ENCODE data around the gene PKIB. TPM values are rescaled to one million over a fixed set of nuclear protein-coding genes. Genes with fewer than 3 reads are reported as not detected.

The PKIB gene
- total and polyA plus RNA-seq, 2 of the 4 experiments (the other 2 are of a cell fraction) = 6.3 to 13.1 TPM

GRCh38 chr6:122726649-122727048 lies 116.4 kb downstream of the PKIB start:
- peak; percentile 53 for ATAC-seq (ENCODE audit: low read depth)
- Histone ChIP-seq H2AFZ (replicated peaks; ENCODE audit: low read length, poor library complexity) (peak overlapping the region; percentile 73), H4K91ac (ENCODE audit: insufficient read depth, low read depth, low read length) (no peak overlapping the region), H3K9me3 (ENCODE audit: control insufficient read depth, insufficient read depth, low read length) (no peaks in the 10 kb centered on the region), H4K8ac (ENCODE audit: low read depth in 2 of 2, low read length in 2 of 2) (no peak overlapping the region), H2BK120ac (ENCODE audit: low read depth, low read length) (no peak overlapping the region), H3K4me1 (ENCODE audit: control insufficient read depth, insufficient read depth, low read length) (no peaks in the 10 kb centered on the region), H2AK5ac (ENCODE audit: low read depth, low read length) (no peak overlapping the region), H2BK5ac (ENCODE audit: low read depth, low read length, poor library complexity, severe bottlenecking) (no peak overlapping the region), H4K20me1 (ENCODE audit: insufficient read depth, low read length) (no peaks in the 10 kb centered on the region), H2BK20ac (ENCODE audit: low read depth, low read length) (no peak overlapping the region), H3K79me1 (ENCODE audit: low read depth in 1 of 2, low read length in 2 of 2) (no peaks in the 10 kb centered on the region), H3K18ac (ENCODE audit: low read depth, low read length) (no peak overlapping the region), H4K5ac (ENCODE audit: low read depth, low read length) (no peak overlapping the region), H3K4me3 (ENCODE audit: insufficient read depth, low read depth, low read length) (no peak overlapping the region), H3K9ac (ENCODE audit: low read depth, low read length) (no peak overlapping the region), H2AK9ac (replicated peaks; ENCODE audit: low read depth, low read length, poor library complexity) (no peak overlapping the region), H3K36me3 (ENCODE audit: control insufficient read depth, insufficient read depth, low read length) (no peaks in the 10 kb centered on the region), H3K9me1 (ENCODE audit: insufficient read depth, low read length) (no peaks in the 10 kb centered on the region), H3K23ac (ENCODE audit: low read depth, low read length) (no peak overlapping the region), H3K27me3 (ENCODE audit: control insufficient read depth, insufficient read depth, low read length) (no peaks in the 10 kb centered on the region), H3K14ac (replicated peaks; ENCODE audit: low read depth, low read length) (no peak overlapping the region), H3K56ac (ENCODE audit: extremely low read depth, insufficient read depth, low read length) (no peak overlapping the region), H3K4ac (ENCODE audit: low read depth, low read length) (no peak overlapping the region), H2BK15ac (ENCODE audit: low read depth, low read length) (no peak overlapping the region), H3K27ac (ENCODE audit: insufficient read depth, low read length) (no peak overlapping the region), H3K4me2 (ENCODE audit: low read depth, low read length) (no peak overlapping the region)
- peak; percentile 37 for DNase-seq
- TF ChIP-seq RAD21 (IDR thresholded peaks at IDR 0.05; ENCODE audit: low read length) = peak; percentile 56
- TF ChIP-seq CEBPB (IDR thresholded peaks at IDR 0.05; ENCODE audit: low read depth, low read length) = no peak
- TF ChIP-seq CTCF (conservative IDR thresholded peaks at IDR 0.05; ENCODE audit: low read depth, low read length) = peak; percentile 61
- TF ChIP-seq SMC3 (IDR thresholded peaks at IDR 0.05; ENCODE audit: low read depth, low read length) = peak; percentile 51
- TF ChIP-seq POLR2A (IDR thresholded peaks at IDR 0.05; ENCODE audit: low read depth, low read length) = no peak
- TF ChIP-seq USF2 (IDR thresholded peaks at IDR 0.05; ENCODE audit: low read depth, low read length) = no peak
- no peak for TF ChIP-seq NFE2L2 (IDR thresholded peaks at IDR 0.05; ENCODE audit: low read depth, low read length)
- TF ChIP-seq MXI1 (IDR thresholded peaks at IDR 0.05; ENCODE audit: borderline replicate concordance, low read depth, low read length) = no peak
- TF ChIP-seq MAFK (IDR thresholded peaks at IDR 0.05; ENCODE audit: low read depth, low read length) = no peak
- TF ChIP-seq MAZ (IDR thresholded peaks at IDR 0.05; ENCODE audit: borderline replicate concordance, low read depth, low read length) = no peak
- BruUV-seq (replicated peaks) = no TSS peak
- ChIA-PET CTCF (interaction anchor here (0.6 to 1.5 kb wide), 5 partner anchors 13 to 1418 kb away, joined by 3 to 4 read pairs (median 3); no protein-coding TSS in a partner anchor), POLR2A (ENCODE audit: unreplicated experiment) (no interaction called here)
- in situ Hi-C loops (cut with MboI; ENCODE audit: low sequenced_read_pairs) = loop anchor here (10.0 kb wide), 2 partner anchors 232 to 588 kb away; no protein-coding TSS in a partner anchor
- dilution Hi-C loops (cut with HindIII; ENCODE audit: low sequenced_read_pairs, unreplicated experiment) = no loop called here
- WGBS, 2 experiments (ENCODE audit: extremely low coverage in 2 of 2, insufficient read length in 1 of 2) = no CpG with 5 or more reads among the region's 2 CpGs
- intact Hi-C loops (cut with micrococcal nuclease) = loop anchor here (1.0 to 10.0 kb wide), 3 partner anchors 116 to 342 kb away; partner anchors contain the start of gene PKIB

Measured in IMR-90 (cell line).